ENCODE measurements around the gene CASQ1. TPM values are rescaled to one million over a fixed set of nuclear protein-coding genes. Genes with fewer than 3 reads are reported as not detected.

CASQ1 gene
- total RNA-seq, 2 donors from 2014 or later = 0.29 to 0.77 TPM

- 44 to 64% methylated on average over 6 to 16 of the region's 16 CpGs for WGBS, 2 experiments (ENCODE audit: insufficient coverage in 1 of 2, insufficient read length in 1 of 2)
- no peaks in the 10 kb centered on the region for H3K36me3 Mint-ChIP-seq (ENCODE audit: low read depth)
- H3K27me3 ChIP-seq (ENCODE audit: control insufficient read depth, insufficient read depth, low read length, poor library complexity, severe bottlenecking) = no peaks in the 10 kb centered on the region
- no peak overlapping the region for H3K4me3 Mint-ChIP-seq
- no peaks in the 10 kb centered on the region for H3K9me3 ChIP-seq (ENCODE audit: control insufficient read depth, low read length)
- H3K9ac ChIP-seq (ENCODE audit: extremely low read depth, low read length, poor library complexity, severe bottlenecking) = no peak overlapping the region
- H3K9me3 Mint-ChIP-seq = no peaks in the 10 kb centered on the region
- H3K27ac ChIP-seq (ENCODE audit: low read depth, low read length) = peak overlapping the region; percentile 16
- TF ChIP-seq CTCF (conservative IDR thresholded peaks at IDR 0.05) = peak; percentile 96
- no peak overlapping the region for H3K4me3 ChIP-seq (ENCODE audit: low read length)
- no peaks in the 10 kb centered on the region for H3K27me3 Mint-ChIP-seq (ENCODE audit: insufficient read depth)
- no peaks in the 10 kb centered on the region for H3K4me1 ChIP-seq (ENCODE audit: control insufficient read depth, insufficient read depth, low read length)
- peak; percentile 97 for DNase-seq
- no peak overlapping the region for H3K27ac Mint-ChIP-seq
- H3K36me3 ChIP-seq (ENCODE audit: control insufficient read depth, insufficient read depth, low read length) = no peaks in the 10 kb centered on the region
- H3K4me1 Mint-ChIP-seq = peaks cover 7% of the 10 kb centered on the region
These were observed 2.9 kb downstream of the CASQ1 start for GRCh38 chr1:160193091-160193819.

DNA sequence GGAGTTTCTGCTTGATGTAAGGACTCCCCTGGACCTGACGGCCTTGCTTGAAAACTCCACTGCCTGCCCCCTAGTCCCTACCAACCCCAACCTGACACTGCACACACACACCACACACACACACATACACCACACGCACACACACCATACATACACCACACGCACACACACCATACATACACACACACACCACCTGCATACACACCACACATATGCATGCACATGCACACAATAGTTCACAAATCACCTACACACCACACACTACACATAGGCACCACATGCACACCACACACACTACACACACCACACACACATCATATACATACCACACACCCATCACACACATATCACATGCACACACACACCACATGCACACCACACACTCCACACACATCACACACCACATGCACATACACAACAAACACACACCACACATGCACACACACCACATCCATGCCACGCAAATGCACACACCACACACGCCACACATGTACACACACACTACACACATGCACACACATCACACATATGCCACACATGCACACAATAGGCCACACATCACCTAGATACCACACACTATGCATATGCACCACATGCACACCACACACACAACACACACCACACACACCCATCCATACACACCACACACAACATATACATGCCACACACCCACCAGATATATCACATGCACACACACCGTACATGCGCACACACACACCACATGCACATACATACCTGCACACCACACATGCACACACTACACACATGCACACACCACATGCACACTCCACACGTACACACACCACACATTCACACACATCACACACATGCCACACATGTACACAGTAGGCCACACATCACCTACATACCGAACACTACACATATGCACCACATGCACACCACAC lies 3.7 kb downstream of the CASQ1 start:
- Histone ChIP-seq H3K9me3 (ENCODE audit: control insufficient read depth, low read length) (no peaks in the 10 kb centered on the region), H3K9ac (ENCODE audit: extremely low read depth, low read length, poor library complexity, severe bottlenecking) (no peak overlapping the region), H3K27me3 (ENCODE audit: control insufficient read depth, insufficient read depth, low read length, poor library complexity, severe bottlenecking) (no peaks in the 10 kb centered on the region), H3K4me3 (ENCODE audit: low read length) (no peak overlapping the region), H3K27ac (ENCODE audit: low read depth, low read length) (no peak overlapping the region), H3K36me3 (ENCODE audit: control insufficient read depth, insufficient read depth, low read length) (no peaks in the 10 kb centered on the region), H3K4me1 (ENCODE audit: control insufficient read depth, insufficient read depth, low read length) (no peaks in the 10 kb centered on the region)
- H3K4me3 Mint-ChIP-seq = no peak overlapping the region
- WGBS, 2 experiments (ENCODE audit: insufficient coverage in 1 of 2, insufficient read length in 1 of 2) = 69 to 71% methylated on average over 5 to 9 of the region's 9 CpGs
- no peaks in the 10 kb centered on the region for H3K36me3 Mint-ChIP-seq (ENCODE audit: low read depth)
- no peak for TF ChIP-seq CTCF (conservative IDR thresholded peaks at IDR 0.05)
- H3K27ac Mint-ChIP-seq = no peak overlapping the region
- no peak for DNase-seq
- H3K4me1 Mint-ChIP-seq = peaks cover 11% of the 10 kb centered on the region
- no peaks in the 10 kb centered on the region for H3K9me3 Mint-ChIP-seq
- H3K27me3 Mint-ChIP-seq (ENCODE audit: insufficient read depth) = no peaks in the 10 kb centered on the region

DNA sequence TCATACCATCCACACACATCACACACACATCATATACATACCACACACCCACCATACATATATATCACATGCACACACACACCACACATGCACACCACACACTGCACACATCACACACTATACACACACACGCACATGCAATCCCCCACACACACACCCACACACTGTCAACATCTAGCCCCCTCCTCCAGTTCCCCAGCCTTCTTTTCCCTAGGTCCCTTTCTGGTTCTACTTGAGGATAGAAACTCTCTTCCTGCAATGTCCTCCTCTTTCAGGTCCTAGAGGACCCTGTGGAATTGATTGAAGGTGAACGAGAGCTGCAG lies 4.3 kb downstream of the CASQ1 start:
- no peak overlapping the region for H3K27ac ChIP-seq (ENCODE audit: low read depth, low read length)
- H3K27me3 ChIP-seq (ENCODE audit: control insufficient read depth, insufficient read depth, low read length, poor library complexity, severe bottlenecking) = no peaks in the 10 kb centered on the region
- H3K9me3 ChIP-seq (ENCODE audit: control insufficient read depth, low read length) = no peaks in the 10 kb centered on the region
- peaks cover 11% of the 10 kb centered on the region for H3K4me1 Mint-ChIP-seq
- no peaks in the 10 kb centered on the region for H3K27me3 Mint-ChIP-seq (ENCODE audit: insufficient read depth)
- DNase-seq = no peak
- H3K4me3 ChIP-seq (ENCODE audit: low read length) = no peak overlapping the region
- no peaks in the 10 kb centered on the region for H3K36me3 ChIP-seq (ENCODE audit: control insufficient read depth, insufficient read depth, low read length)
- H3K27ac Mint-ChIP-seq = no peak overlapping the region
- H3K9ac ChIP-seq (ENCODE audit: extremely low read depth, low read length, poor library complexity, severe bottlenecking) = no peak overlapping the region
- no peak overlapping the region for H3K4me3 Mint-ChIP-seq
- no peaks in the 10 kb centered on the region for H3K9me3 Mint-ChIP-seq
- no peaks in the 10 kb centered on the region for H3K36me3 Mint-ChIP-seq (ENCODE audit: low read depth)
- TF ChIP-seq CTCF (conservative IDR thresholded peaks at IDR 0.05) = no peak
- H3K4me1 ChIP-seq (ENCODE audit: control insufficient read depth, insufficient read depth, low read length) = no peaks in the 10 kb centered on the region
- WGBS, 2 experiments (ENCODE audit: insufficient coverage in 1 of 2, insufficient read length in 1 of 2) = 94% methylated on average over 2 of the region's 2 CpGs; no CpG with 5 or more reads in 1 of the 2 experiments

Data from endodermal cell (in vitro differentiated cells).